Measurements from ENCODE around the gene YWHAQ. TPM values are rescaled to one million over a fixed set of nuclear protein-coding genes. Genes with fewer than 3 reads are reported as not detected.
A peak's percentile ranks its signal among the peaks of the same experiment; 100 is the strongest.

Gene YWHAQ
- total RNA-seq, 2 experiments from 2014 or later: 300 to 316 TPM

DNA sequence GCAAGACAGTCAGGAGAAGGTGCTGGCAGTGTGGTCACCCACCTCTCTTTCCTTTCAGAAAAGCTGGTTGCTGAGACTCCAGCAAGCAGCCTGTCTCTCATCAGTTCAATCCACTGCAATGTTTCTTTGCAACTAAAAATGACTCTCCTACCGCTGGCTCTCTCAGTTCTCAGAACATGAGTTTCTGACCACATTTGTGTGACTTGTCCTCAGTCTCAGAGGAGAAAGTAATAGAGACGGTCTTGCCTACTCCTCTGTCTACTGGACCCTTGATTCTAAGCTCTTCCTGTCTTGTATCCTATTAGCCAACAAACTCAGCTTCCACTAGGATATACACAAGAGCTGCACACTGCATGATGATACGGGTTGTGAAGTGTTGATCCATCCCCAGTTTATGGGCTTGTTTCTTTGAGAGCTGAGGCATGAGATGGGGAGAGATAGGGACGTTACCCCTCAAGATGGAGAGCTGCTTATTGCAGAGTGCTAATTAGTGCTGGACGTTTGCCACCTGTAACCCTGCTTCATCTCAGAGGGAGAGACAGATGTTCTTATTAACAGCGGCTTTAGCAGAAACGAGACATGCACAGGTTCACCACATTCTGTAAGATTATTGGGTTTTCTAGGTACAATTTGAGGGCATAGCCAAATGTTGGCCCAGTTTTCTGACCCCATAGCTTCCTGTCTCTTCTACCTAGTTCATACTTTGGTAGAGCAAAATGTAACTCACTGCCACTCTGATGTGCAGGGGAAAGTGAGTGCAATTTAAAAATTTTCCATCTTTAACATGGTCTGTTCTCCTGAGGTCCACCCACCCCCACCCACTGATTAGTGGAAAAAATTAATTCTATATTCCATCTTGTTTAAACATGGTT lies 32.4 kb upstream of the YWHAQ start:
- ATAC-seq (peak; percentile 69), DNase-seq (no peak)
- H3K4me1 Mint-ChIP-seq: peaks cover 32% of the 10 kb centered on the region
- peaks cover 2% of the 10 kb centered on the region for H3K36me3 Mint-ChIP-seq
- H3K4me3 Mint-ChIP-seq: peak overlapping the region; percentile 9
- no peaks in the 10 kb centered on the region for H3K9me3 Mint-ChIP-seq (ENCODE audit: low read depth)
- H3K27me3 Mint-ChIP-seq: peaks cover 8% of the 10 kb centered on the region
- H3K27ac Mint-ChIP-seq: peak overlapping the region; percentile 73
- CTCF ChIA-PET: interaction anchor here (1.1 to 1.5 kb wide), 7 partner anchors 8 to 107 kb away, joined by 3 to 6 read pairs (median 5); no protein-coding TSS in a partner anchor

DNA sequence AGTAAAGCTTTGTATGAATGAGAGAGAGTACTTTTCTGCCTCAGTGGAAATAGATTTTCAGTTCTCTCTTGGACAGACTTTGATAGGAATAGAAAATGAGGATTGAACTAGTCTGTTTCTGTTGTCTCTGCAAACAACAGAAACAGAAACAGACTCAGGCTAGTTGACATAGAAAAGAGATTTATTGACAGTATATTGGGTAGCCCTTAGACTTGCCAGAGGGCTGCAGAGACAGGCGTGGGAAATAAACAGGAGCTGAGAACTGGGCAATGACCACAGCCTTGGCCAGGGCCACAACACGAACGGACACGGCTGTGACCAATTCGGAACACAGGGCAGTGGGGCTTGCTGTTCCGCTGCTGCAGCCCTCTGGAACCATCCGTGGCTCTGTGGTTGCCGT lies 30.5 kb upstream of the YWHAQ start:
- Mint-ChIP-seq H3K9me3 (ENCODE audit: low read depth) (no peaks in the 10 kb centered on the region), H3K4me1 (peaks cover 50% of the 10 kb centered on the region), H3K36me3 (peaks cover 9% of the 10 kb centered on the region), H3K27ac (no peak overlapping the region), H3K4me3 (no peak overlapping the region), H3K27me3 (peaks cover 3% of the 10 kb centered on the region)
- CTCF ChIA-PET: no interaction called here
- ATAC-seq (no peak), DNase-seq (no peak)

DNA sequence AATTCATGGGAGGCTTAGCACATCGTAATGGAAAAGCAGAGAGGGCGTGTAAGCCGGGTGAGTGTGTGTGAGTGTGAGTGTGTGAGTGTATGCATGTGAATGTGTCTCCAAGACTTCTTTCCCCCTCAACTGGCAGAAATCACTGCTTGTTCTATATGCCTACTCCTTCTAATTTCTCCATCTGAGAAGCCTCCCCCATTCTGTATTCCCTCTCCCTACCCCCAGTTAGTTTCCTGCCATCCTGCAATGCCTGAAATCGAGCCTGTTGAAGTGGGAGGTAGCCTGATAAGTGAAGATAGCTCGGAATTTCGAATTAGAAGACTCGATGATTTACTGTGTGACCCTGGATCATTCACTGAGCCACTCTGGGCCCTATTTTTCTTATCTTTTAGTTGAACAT lies 30.0 kb upstream of the YWHAQ start:
- Mint-ChIP-seq H3K4me3 (no peak overlapping the region), H3K36me3 (peaks cover 9% of the 10 kb centered on the region), H3K4me1 (peaks cover 55% of the 10 kb centered on the region), H3K27ac (no peak overlapping the region), H3K9me3 (ENCODE audit: low read depth) (no peaks in the 10 kb centered on the region), H3K27me3 (peaks cover 3% of the 10 kb centered on the region)
- CTCF ChIA-PET: interaction anchor here (0.7 to 1.0 kb wide), 2 partner anchors 11 to 21 kb away, joined by 3 read pairs; no protein-coding TSS in a partner anchor
- ATAC-seq (no peak), DNase-seq (no peak)

DNA sequence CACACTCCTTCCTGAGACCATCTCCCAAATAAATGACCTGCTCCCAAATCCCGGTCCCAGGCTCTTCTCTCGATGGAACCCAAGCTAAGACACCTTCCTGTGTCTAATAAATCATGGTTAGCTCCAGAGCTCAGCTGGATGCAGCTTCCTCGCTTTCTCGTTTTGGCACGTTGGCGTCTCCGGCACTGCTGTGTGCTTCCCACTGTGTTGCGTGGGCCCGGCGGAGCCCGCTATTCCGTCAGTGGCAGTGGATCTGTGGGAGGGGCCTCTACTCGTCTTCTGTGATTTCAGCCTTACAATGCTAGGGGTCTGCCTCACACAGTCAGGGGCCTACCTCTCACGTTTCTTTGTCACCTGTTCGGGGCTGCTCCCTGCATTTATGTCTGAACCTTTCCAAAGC lies 29.4 kb upstream of the YWHAQ start:
- DNase-seq (no peak), ATAC-seq (no peak)
- no peak overlapping the region for H3K4me3 Mint-ChIP-seq
- H3K36me3 Mint-ChIP-seq: peaks cover 8% of the 10 kb centered on the region
- peaks cover 3% of the 10 kb centered on the region for H3K27me3 Mint-ChIP-seq
- H3K9me3 Mint-ChIP-seq (ENCODE audit: low read depth): no peaks in the 10 kb centered on the region
- no peak overlapping the region for H3K27ac Mint-ChIP-seq
- peaks cover 62% of the 10 kb centered on the region for H3K4me1 Mint-ChIP-seq
- CTCF ChIA-PET: interaction anchor here (1.0 kb wide), 1 partner anchor 12 kb away, joined by 3 read pairs; no protein-coding TSS in a partner anchor

DNA sequence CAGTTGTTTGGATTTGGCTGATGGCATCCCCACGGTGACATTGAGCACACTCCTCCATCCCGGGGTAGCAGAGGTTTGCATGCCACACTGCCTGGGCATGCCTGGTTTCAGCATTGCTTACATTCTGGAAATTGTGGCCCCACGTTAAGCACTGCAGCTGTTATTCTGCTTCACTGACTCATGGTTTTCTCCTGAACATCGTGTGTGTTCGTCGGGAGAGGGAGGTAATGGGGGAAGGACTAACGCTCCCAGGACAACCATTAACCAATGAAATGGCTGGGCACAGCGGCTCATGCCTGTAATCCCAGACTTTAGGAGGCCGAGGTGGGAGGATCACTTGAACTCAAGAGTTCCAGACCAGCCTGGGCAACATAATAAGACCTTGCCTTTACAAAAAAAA lies 28.2 kb upstream of the YWHAQ start:
- CTCF ChIA-PET: interaction anchor here (0.6 to 1.2 kb wide), 2 partner anchors 46 to 76 kb away, joined by 3 read pairs; no protein-coding TSS in a partner anchor

DNA sequence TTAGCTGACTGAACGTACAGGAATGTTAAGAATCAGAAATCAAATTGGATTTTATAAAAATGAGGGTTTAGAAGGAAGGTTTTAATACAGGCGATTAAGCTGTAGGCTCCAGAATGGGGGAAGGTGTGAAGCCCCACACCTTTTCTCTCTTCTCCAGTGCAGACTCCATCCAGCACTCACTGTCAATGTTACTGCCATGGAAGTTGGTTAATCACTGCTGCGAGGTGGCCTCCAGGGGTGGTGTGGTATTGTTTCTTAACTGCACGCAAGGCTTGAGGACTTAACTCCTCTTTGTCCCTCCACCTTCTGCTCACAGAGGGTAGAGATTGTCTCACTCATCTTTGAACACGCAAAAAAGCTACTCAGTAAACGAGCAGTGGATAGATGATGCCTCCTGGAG lies 26.9 kb upstream of the YWHAQ start:
- DNase-seq (no peak), ATAC-seq (no peak)
- no peaks in the 10 kb centered on the region for H3K9me3 Mint-ChIP-seq (ENCODE audit: low read depth)
- H3K36me3 Mint-ChIP-seq: peaks cover 7% of the 10 kb centered on the region
- H3K4me3 Mint-ChIP-seq: no peak overlapping the region
- peak overlapping the region; percentile 66 for H3K27ac Mint-ChIP-seq
- peaks cover 61% of the 10 kb centered on the region for H3K4me1 Mint-ChIP-seq
- CTCF ChIA-PET: interaction anchor here (0.9 to 2.1 kb wide), 6 partner anchors 27 to 113 kb away, joined by 3 to 5 read pairs (median 4); partner anchors contain the start of genes ADAM17 and YWHAQ
- H3K27me3 Mint-ChIP-seq: peaks cover 7% of the 10 kb centered on the region

More for the DNA sequence above, 28.2 kb upstream of the YWHAQ start:
- peaks cover 67% of the 10 kb centered on the region for H3K4me1 Mint-ChIP-seq
- H3K36me3 Mint-ChIP-seq: peaks cover 7% of the 10 kb centered on the region
- H3K4me3 Mint-ChIP-seq: no peak overlapping the region
- ATAC-seq: no peak
- no peaks in the 10 kb centered on the region for H3K9me3 Mint-ChIP-seq (ENCODE audit: low read depth)
- no peak for DNase-seq
- H3K27me3 Mint-ChIP-seq: peaks cover 1% of the 10 kb centered on the region
- peak overlapping the region; percentile 38 for H3K27ac Mint-ChIP-seq

DNA sequence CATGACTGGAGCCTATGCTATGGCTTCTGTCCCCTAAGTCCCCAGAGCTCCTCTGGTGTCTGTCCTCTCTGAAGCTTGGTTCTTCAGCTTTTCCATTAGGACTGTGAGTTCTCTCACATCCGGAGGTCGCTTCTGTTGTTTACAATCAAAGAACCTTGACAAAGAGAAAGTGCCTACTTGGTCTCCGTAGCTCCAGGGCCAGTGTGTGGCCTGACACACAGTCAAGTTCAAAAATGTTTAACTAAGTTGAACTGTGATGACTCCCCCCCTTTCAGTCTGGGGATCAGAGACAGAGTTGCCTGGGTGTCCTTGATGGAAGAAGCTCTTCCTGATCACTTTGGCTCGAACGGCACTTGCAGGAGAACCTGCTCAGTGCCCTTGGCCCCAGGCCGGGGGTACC lies 26.3 kb upstream of the YWHAQ start:
- DNase-seq (no peak), ATAC-seq (no peak)
- CTCF ChIA-PET: interaction anchor here (0.9 to 2.1 kb wide), 6 partner anchors 25 to 113 kb away, joined by 3 to 5 read pairs (median 4); partner anchors contain the start of genes ADAM17 and YWHAQ
- peak overlapping the region; percentile 87 for H3K27ac Mint-ChIP-seq
- peaks cover 9% of the 10 kb centered on the region for H3K36me3 Mint-ChIP-seq
- peaks cover 2% of the 10 kb centered on the region for H3K9me3 Mint-ChIP-seq (ENCODE audit: low read depth)
- peaks cover 9% of the 10 kb centered on the region for H3K27me3 Mint-ChIP-seq
- H3K4me1 Mint-ChIP-seq: peaks cover 57% of the 10 kb centered on the region
- peak overlapping the region; percentile 39 for H3K4me3 Mint-ChIP-seq

DNA sequence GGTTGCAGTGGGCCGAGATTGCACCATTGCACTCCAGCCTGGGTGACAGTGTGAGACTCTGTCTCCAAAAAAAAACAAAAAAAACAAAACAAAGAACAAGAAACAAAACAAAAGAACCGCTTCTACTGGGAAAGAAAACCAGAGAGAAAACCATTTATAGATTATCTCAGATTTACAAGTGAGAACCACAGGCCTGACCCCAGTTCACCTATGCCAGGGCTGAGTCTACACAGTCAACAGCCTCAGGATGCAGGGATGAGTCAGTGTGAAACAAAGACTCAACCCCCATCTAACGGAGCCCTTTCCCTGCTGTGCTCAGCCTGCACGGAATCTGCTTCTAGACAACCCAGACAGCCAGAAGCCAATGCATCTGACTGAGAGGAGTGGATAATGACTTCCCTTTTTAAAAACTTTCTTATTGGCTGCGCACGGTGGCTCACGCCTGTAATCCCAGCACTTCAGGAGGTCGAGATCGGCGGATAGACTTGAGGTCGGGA lies 25.5 kb upstream of the YWHAQ start:
- CTCF ChIA-PET: interaction anchor here (1.0 to 2.1 kb wide), 4 partner anchors 26 to 114 kb away, joined by 4 read pairs; partner anchors contain the start of gene ADAM17
- peak overlapping the region; percentile 87 for H3K27ac Mint-ChIP-seq
- peaks cover 10% of the 10 kb centered on the region for H3K27me3 Mint-ChIP-seq
- H3K4me3 Mint-ChIP-seq: peak overlapping the region; percentile 39
- peaks cover 5% of the 10 kb centered on the region for H3K9me3 Mint-ChIP-seq (ENCODE audit: low read depth)
- ATAC-seq (peak; percentile 93), DNase-seq (peak; percentile 96)
- H3K4me1 Mint-ChIP-seq: peaks cover 53% of the 10 kb centered on the region
- peaks cover 14% of the 10 kb centered on the region for H3K36me3 Mint-ChIP-seq

DNA sequence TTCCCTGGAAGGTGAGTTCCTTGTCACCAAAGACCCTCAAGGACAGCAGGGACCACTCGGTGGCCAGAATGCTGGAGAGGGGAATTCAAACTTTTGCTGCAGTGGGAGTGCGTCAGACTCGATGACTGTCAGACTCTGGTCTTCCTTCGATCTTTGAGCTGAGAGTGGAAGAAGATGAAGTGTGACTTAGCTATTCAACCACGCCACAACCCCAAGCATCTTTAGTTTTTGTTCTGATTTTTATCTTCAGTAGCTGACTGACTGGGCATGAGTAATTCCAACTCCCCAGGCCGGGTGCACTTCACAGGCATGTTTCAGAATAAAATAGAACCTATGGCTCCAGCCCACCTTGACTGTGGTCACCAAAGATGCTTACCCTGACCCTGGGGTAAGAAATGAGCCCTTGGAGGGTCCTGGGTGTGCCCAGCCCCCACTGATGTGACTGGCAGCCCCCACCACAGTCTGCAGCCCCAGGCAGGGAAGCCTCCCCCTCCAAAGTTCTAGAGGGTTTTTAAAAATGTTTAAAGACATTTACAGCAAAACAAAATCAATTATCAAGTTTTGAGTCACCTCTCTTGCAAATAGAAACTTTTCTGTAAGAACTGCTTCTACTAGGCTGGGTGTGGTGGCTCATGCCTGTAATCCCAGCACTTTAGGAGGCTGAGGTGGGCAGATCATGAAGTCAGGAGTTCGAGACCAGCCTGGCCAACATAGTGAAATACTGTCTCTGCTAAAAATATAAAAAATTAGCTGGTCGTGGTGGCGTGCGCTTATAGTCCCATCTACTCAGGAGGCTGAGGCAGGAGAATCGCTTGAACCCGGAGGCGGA lies 24.9 kb upstream of the YWHAQ start:
- ATAC-seq (peak; percentile 73), DNase-seq (peak; percentile 84)
- Mint-ChIP-seq H3K9me3 (ENCODE audit: low read depth) (peaks cover 5% of the 10 kb centered on the region), H3K4me1 (peaks cover 53% of the 10 kb centered on the region), H3K27me3 (peaks cover 10% of the 10 kb centered on the region), H3K36me3 (peaks cover 19% of the 10 kb centered on the region), H3K4me3 (peak overlapping the region; percentile 39), H3K27ac (peak overlapping the region; percentile 87)
- CTCF ChIA-PET: interaction anchor here (0.7 to 1.4 kb wide), 10 partner anchors 9 to 100 kb away, joined by 3 to 7 read pairs (median 4); partner anchors contain the start of genes ADAM17 and YWHAQ

DNA sequence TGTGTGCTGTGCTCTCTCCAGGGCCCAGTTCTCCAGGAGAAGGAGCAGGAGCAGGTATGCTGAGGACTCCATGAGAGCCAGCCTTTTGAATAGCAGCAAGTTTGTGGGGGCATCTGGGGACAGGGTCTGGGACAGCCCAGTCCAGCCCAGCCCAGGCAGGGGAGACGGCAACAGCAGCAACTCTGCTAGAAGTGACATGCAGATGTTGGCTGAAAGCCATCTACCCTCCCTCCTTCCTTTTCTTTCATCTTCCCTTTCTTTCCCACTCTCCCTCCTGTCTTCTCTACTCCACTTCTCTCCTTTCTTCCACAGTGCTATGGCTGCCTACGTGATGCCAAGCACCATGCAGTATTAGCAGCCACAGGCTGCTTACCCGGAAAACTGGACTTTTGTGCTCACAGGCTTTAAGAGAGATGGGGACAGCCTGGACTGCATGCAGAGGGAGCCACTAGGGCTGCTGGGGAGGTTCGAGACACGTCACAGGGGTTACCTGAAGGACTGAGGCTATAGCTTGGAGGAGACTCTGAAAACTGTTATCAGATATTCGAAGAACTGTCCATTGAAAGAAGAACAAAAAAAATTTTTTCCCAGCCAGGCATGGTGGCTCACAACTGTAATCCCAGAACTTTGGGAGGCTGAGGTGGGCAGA lies 23.8 kb upstream of the YWHAQ start:
- H3K36me3 Mint-ChIP-seq: peaks cover 20% of the 10 kb centered on the region
- CTCF ChIA-PET: interaction anchor here (1.0 to 1.4 kb wide), 7 partner anchors 8 to 99 kb away, joined by 3 to 7 read pairs (median 4); partner anchors contain the start of genes ADAM17 and YWHAQ
- H3K27me3 Mint-ChIP-seq: peaks cover 10% of the 10 kb centered on the region
- peaks cover 62% of the 10 kb centered on the region for H3K4me1 Mint-ChIP-seq
- ATAC-seq: no peak
- H3K4me3 Mint-ChIP-seq: no peak overlapping the region
- no peak for DNase-seq
- H3K9me3 Mint-ChIP-seq (ENCODE audit: low read depth): peaks cover 5% of the 10 kb centered on the region
- peak overlapping the region; percentile 87 for H3K27ac Mint-ChIP-seq

DNA sequence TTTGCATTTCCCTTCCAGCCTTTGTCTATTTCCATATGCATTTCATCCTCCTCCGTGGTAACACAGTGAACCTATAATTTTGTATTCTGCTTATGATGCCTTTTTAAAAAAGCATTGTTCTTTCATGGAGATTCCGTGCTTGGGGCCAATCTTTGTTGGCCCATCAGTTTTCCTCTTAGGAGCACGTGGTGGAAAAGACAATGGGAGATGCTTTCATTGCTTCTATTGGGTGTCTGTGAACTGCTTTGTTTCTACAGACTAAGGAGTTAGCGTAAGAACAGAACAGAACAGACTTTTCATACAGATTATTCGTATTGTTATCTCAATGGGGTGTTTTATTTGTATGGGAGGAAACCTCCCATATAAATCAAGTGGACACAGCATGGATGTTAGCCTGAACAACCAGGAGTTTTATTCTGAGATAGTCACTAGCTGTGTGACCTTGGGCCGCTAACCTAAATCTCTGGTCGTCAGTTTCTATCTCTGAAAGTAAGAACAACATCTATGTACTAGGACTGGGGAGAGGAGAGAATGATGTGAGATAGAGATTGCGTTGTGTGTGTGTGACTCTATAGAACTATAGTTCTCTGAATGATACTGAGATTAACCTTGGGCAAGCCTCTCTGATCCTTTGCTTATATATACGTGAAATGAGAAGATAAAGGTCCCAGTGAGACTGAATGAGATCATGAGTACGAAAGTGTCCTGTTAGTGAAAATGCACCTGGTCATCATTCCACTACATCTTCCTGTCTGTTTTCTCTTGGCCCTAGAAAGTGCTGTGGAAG lies 22.9 kb upstream of the YWHAQ start:
- peaks cover 10% of the 10 kb centered on the region for H3K27me3 Mint-ChIP-seq
- peaks cover 20% of the 10 kb centered on the region for H3K36me3 Mint-ChIP-seq
- H3K9me3 Mint-ChIP-seq (ENCODE audit: low read depth): peaks cover 5% of the 10 kb centered on the region
- H3K4me1 Mint-ChIP-seq: peaks cover 67% of the 10 kb centered on the region
- H3K4me3 Mint-ChIP-seq: no peak overlapping the region
- ATAC-seq (no peak), DNase-seq (no peak)
- CTCF ChIA-PET: no interaction called here
- H3K27ac Mint-ChIP-seq: peak overlapping the region; percentile 87

DNA sequence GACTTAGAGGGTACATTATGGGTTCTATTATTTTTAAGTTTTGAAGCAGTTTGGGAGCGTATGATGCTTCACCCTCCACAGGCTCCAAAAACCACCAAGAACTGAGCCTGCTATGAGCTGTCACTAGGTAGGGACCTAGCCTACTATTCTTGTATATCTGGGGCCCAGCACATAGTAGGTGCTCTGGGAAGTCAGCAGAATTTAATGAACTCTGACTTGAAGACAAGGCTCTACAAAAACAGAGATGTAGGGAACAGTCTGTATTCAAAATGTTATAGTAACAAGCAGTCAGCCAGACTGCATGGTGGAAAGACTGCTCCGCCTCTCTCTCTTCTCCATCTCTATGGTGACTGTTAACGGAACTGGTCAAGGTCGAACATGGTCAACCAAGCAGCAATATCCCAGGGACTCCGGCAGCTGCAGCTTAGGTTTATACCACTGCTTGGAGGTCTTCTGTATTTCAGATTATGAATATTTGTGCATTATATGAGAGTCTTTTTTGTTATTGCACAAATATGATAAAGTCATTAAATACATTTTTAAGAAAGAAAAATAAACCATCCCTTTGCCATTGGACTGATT lies 22.2 kb upstream of the YWHAQ start:
- Mint-ChIP-seq H3K4me1 (peaks cover 68% of the 10 kb centered on the region), H3K27ac (no peak overlapping the region), H3K36me3 (peaks cover 18% of the 10 kb centered on the region), H3K27me3 (peaks cover 10% of the 10 kb centered on the region), H3K9me3 (ENCODE audit: low read depth) (peaks cover 5% of the 10 kb centered on the region), H3K4me3 (no peak overlapping the region)
- ATAC-seq: no peak
- no peak for DNase-seq
- CTCF ChIA-PET: no interaction called here

All from activated CD8-positive, alpha-beta memory T cell treated with anti-CD3 and anti-CD28 coated beads, Interleukin-2, amount 10 ng/mL, durations not matched to agents 7 days and 5 days (primary cell).